H1 (cell line): ENCODE results near the gene BNC2. TPM values are rescaled to one million over a fixed set of nuclear protein-coding genes. Genes with fewer than 3 reads are reported as not detected.

Source experiments
- CTCF ChIA-PET: fragments of 300-600 bp; sonication (Branson Sonifier 250); formaldehyde crosslinking; loops from one replicate; lab custom pipeline; 2021; ENCODE audit not compliant: partially characterized antibody; lab: Charles Lee
- POLR2A ChIA-PET: fragments of 300-600 bp; sonication (Branson Sonifier 250); formaldehyde crosslinking; loops from one replicate; lab custom pipeline; 2021; ENCODE audit warnings: inconsistent platforms; ENCODE audit not compliant: partially characterized antibody; lab: Charles Lee
- DNase-seq, 2 experiments: peaks; one replicate each; pipeline versions ENCODE4 v3.0.0 to v3.0.0-alpha.2; 2010 to 2022; ENCODE audit warnings: low spot score in 2 of 2, low read depth in 1 of 2, mixed read lengths in 1 of 2
- FAIRE-seq: peaks from 2 replicates; lab custom pipeline; 2011; peaks lifted over from hg19 to GRCh38; lab: Jason Lieb, UNC
- H2AFZ ChIP-seq: 2 replicates; pipeline ENCODE4 v1.8.1; 2012; ENCODE audit warnings: low read length, inconsistent platforms
- H2AK5ac ChIP-seq: 2 replicates; pipeline ENCODE4 v1.6.1; 2013; ENCODE audit warnings: low read depth, low read length
- H2BK120ac ChIP-seq: replicated peaks from 2 replicates; pipeline ENCODE3; 2013; ENCODE audit warnings: low read depth, low read length, inconsistent platforms
- H2BK12ac ChIP-seq: 2 replicates; pipeline ENCODE4 v1.6.1; 2013; ENCODE audit warnings: low read depth, low read length
- H2BK15ac ChIP-seq: 2 replicates; pipeline ENCODE4 v1.6.1; 2013; ENCODE audit warnings: low read length
- H2BK20ac ChIP-seq: 2 replicates; pipeline ENCODE4 v1.6.1; 2013; ENCODE audit warnings: low read length
- H2BK5ac ChIP-seq: 2 replicates; pipeline ENCODE4 v1.6.1; 2013; ENCODE audit warnings: low read depth, low read length
- H3K14ac ChIP-seq: 2 replicates; pipeline ENCODE4 v1.6.1; 2013; ENCODE audit warnings: inconsistent platforms; ENCODE audit not compliant: insufficient read length
- H3K18ac ChIP-seq: 2 replicates; pipeline ENCODE4 v1.6.1; 2013; ENCODE audit warnings: low read length; ENCODE audit errors: extremely low read depth
- H3K23ac ChIP-seq: 2 replicates; pipeline ENCODE4 v1.6.1; 2013; ENCODE audit warnings: inconsistent platforms; ENCODE audit not compliant: insufficient read length
- H3K23me2 ChIP-seq: 2 replicates; pipeline ENCODE4 v1.6.1; 2013; ENCODE audit warnings: low read depth, low read length
- H3K27ac ChIP-seq: 2 replicates; pipeline ENCODE4 v1.6.1; 2011; ENCODE audit warnings: low read depth, low read length, inconsistent platforms
- H3K27me3 ChIP-seq, 4 experiments: replicated peaks in 1 of 4; 1 replicate in 1 of 4; 2 replicates in 3 of 4; pipeline versions ENCODE4 v1.6.1 to v1.8.1; 2011 to 2013; ENCODE audit warnings: low read length in 3 of 4, mild to moderate bottlenecking in 3 of 4, inconsistent platforms in 2 of 4, mixed read lengths in 2 of 4, moderate library complexity in 1 of 4; ENCODE audit not compliant: control insufficient read depth in 3 of 4, insufficient read depth in 3 of 4; ENCODE audit errors: extremely low read depth in 1 of 4
- H3K36me3 ChIP-seq, 4 experiments: 2 replicates each; pipeline versions ENCODE4 v1.6.1 to v1.8.1; 2011 to 2013; ENCODE audit warnings: mild to moderate bottlenecking in 4 of 4, low read length in 3 of 4, moderate library complexity in 2 of 4, control low read depth in 1 of 4, inconsistent platforms in 1 of 4; ENCODE audit not compliant: insufficient read depth in 4 of 4, control insufficient read depth in 2 of 4
- H3K4ac ChIP-seq: replicated peaks from 2 replicates; pipeline ENCODE3; 2013; ENCODE audit warnings: low read length, low read depth, mixed read lengths, inconsistent platforms; ENCODE audit not compliant: insufficient read length
- H3K4me1 ChIP-seq, 4 experiments: replicated peaks in 1 of 4; 1 replicate in 1 of 4; 2 replicates in 3 of 4; pipeline versions ENCODE4 v1.6.1 to v1.8.1; 2011 to 2013; ENCODE audit warnings: low read length in 3 of 4, inconsistent platforms in 2 of 4, mixed read lengths in 1 of 4; ENCODE audit not compliant: insufficient read depth in 4 of 4, control insufficient read depth in 3 of 4
- H3K4me2 ChIP-seq, 2 experiments: 2 replicates each; pipeline versions ENCODE4 v1.6.1 to v1.8.1; 2011 to 2013; ENCODE audit warnings: low read depth in 2 of 2, low read length in 2 of 2, control low read depth in 1 of 2, inconsistent platforms in 1 of 2, mild to moderate bottlenecking in 1 of 2; ENCODE audit not compliant: insufficient read depth in 1 of 2
- H3K4me3 ChIP-seq, 4 experiments: fragments of 200-600, 300-600 bp in 1 of 4; sonication (generic), shearing (Covaris generic), sonication (Bioruptor Twin) in 1 of 4; 2 replicates each; pipeline versions ENCODE4 v1.5.1 to v1.8.1; 2011 to 2016; ENCODE audit warnings: low read length in 4 of 4, low read depth in 3 of 4, control low read depth in 2 of 4, inconsistent platforms in 2 of 4, mild to moderate bottlenecking in 2 of 4, mixed read lengths in 1 of 4, moderate library complexity in 1 of 4; ENCODE audit not compliant: insufficient read depth in 2 of 4; ENCODE audit errors: extremely low read depth in 1 of 4
- H3K56ac ChIP-seq: replicated peaks from 2 replicates; pipeline ENCODE3; 2013; ENCODE audit warnings: low read depth, mild to moderate bottlenecking, mixed read lengths, low read length, inconsistent platforms; ENCODE audit not compliant: insufficient read length
- H3K79me1 ChIP-seq: 2 replicates; pipeline ENCODE4 v1.6.1; 2013; ENCODE audit warnings: low read depth, low read length, control low read depth
- H3K79me2 ChIP-seq, 2 experiments: 2 replicates each; pipeline versions ENCODE4 v1.6.1 to v1.8.1; 2012 to 2013; ENCODE audit warnings: low read length in 2 of 2, mild to moderate bottlenecking in 2 of 2, inconsistent platforms in 1 of 2; ENCODE audit not compliant: insufficient read depth in 2 of 2, control insufficient read depth in 1 of 2
- H3K9ac ChIP-seq, 4 experiments: replicated peaks in 1 of 4; 1 replicate in 1 of 4; 2 replicates in 3 of 4; pipeline versions ENCODE4 v1.6.1 to v1.8.1; 2011 to 2013; ENCODE audit warnings: low read depth in 3 of 4, low read length in 3 of 4, control low read depth in 2 of 4, mild to moderate bottlenecking in 2 of 4, moderate library complexity in 2 of 4, inconsistent platforms in 1 of 4; ENCODE audit errors: extremely low read depth in 1 of 4
- H3K9me3 ChIP-seq, 2 experiments: 2 replicates each; pipeline versions ENCODE4 v1.6.1 to v1.8.1; 2012 to 2013; ENCODE audit warnings: mild to moderate bottlenecking in 2 of 2, moderate library complexity in 2 of 2, control low read depth in 1 of 2, inconsistent platforms in 1 of 2, low read depth in 1 of 2, low read length in 1 of 2, mixed read lengths in 1 of 2; ENCODE audit not compliant: insufficient read depth in 2 of 2
- H4K20me1 ChIP-seq, 2 experiments: replicated peaks in 1 of 2; 2 replicates each; pipeline versions ENCODE3 to v1.8.1; 2011 to 2013; ENCODE audit warnings: inconsistent platforms in 2 of 2, low read length in 2 of 2, mild to moderate bottlenecking in 1 of 2; ENCODE audit not compliant: insufficient read depth in 2 of 2, control insufficient read depth in 1 of 2
- H4K5ac ChIP-seq: 2 replicates; pipeline ENCODE4 v1.6.1; 2013; ENCODE audit warnings: low read length, low read depth, mixed read lengths, inconsistent platforms; ENCODE audit not compliant: insufficient read length
- H4K8ac ChIP-seq: 2 replicates; pipeline ENCODE4 v1.8.0; 2013; ENCODE audit warnings: mild to moderate bottlenecking, moderate library complexity, low read length, inconsistent platforms; ENCODE audit not compliant: insufficient read depth; ENCODE audit errors: extremely low read depth
- H4K91ac ChIP-seq: replicated peaks from 2 replicates; pipeline ENCODE3; 2013; ENCODE audit warnings: low read length, mixed read lengths, inconsistent platforms; ENCODE audit not compliant: insufficient read length
- CTCF ChIP-seq, 3 experiments: IDR thresholded peaks; 1 replicate in 2 of 3; 2 replicates in 1 of 3; pipeline versions ENCODE4 v1.5.1 to v1.6.1; 2011; ENCODE audit warnings: low read length in 3 of 3, mild to moderate bottlenecking in 3 of 3, inconsistent platforms in 2 of 3, low read depth in 1 of 3, moderate library complexity in 1 of 3; ENCODE audit not compliant: insufficient read depth in 1 of 3; ENCODE audit errors: control extremely low read depth in 1 of 3
- WGBS, 2 experiments: shearing (Covaris generic) in 1 of 2; methylation state at CpG; one replicate each; pipeline versions ENCODE4 v1.1.6 to v1.1.7; 2013 to 2015; ENCODE audit warnings: low lambda C conversion rate in 2 of 2, mixed read lengths in 2 of 2, inconsistent platforms in 1 of 2, low coverage in 1 of 2, missing lambda C conversion rate in 1 of 2; ENCODE audit not compliant: insufficient replicate concordance in 2 of 2, insufficient coverage in 1 of 2, insufficient read length in 1 of 2; ENCODE audit errors: extremely low coverage in 1 of 2, missing lambda C conversion rate in 1 of 2; 5-methylcytosine and 5-hydroxymethylcytosine counted together
- polyA plus RNA-seq, 7 experiments: library from polyadenylated mRNA; depleted of rRNA in 3 of 7; stranded (reverse) in 5 of 7; unstranded in 2 of 7; fragments of >200 nt in 5 of 7; fragments of 200-250 nt in 2 of 7; gene quantifications; 1 replicate in 5 of 7; 2 replicates in 1 of 7; 4 replicates in 1 of 7; pipeline versions ENCODE4 v1.2.1 to v1.2.3, GENCODE V29; 2011 to 2013; ENCODE audit warnings: missing spikeins in 2 of 7, mixed read lengths in 2 of 7
- total RNA-seq: library from RNA; stranded (reverse); fragmentation: NEBNext Ultra II Directional; extraction: Animal tissue kit (Norgen Biotek cat#: 25700); gene quantifications from 2 replicates; pipeline ENCODE4 v1.2.1, GENCODE V29; 2021

BNC2 gene
- total and polyA plus RNA-seq, 2 of the 8 experiments (the other 6 are each of a cell fraction or from before 2014, with no cell fraction given), result 16.0 to 26.8 TPM

- no peak overlapping the region for H2AFZ ChIP-seq
- H3K4me3 ChIP-seq, result no peak overlapping the region; a peak in 1 of 8 replicates
- no peak overlapping the region for H2BK15ac ChIP-seq
- H3K14ac ChIP-seq, result no peak overlapping the region
- H3K9ac ChIP-seq, result no peak overlapping the region
- no peak overlapping the region for H4K8ac ChIP-seq
- peaks cover 0 to 11% of the 10 kb centered on the region in 2 experiments; a peak in 3 of 4 replicates for H3K79me2 ChIP-seq
- no peaks in the 10 kb centered on the region for H3K23me2 ChIP-seq
- no peak overlapping the region for H3K27ac ChIP-seq
- no peak overlapping the region for H2BK12ac ChIP-seq
- ChIA-PET POLR2A (interaction anchor here (0.7 kb wide), 1 partner anchor 9 kb away, joined by 3 read pairs; no protein-coding TSS in a partner anchor), CTCF (no interaction called here)
- FAIRE-seq (peak; percentile 74), DNase-seq (no peak)
- peak overlapping the region; percentile 25 to 28; a peak in 3 of 4 replicates for H3K4me2 ChIP-seq
- H2BK120ac ChIP-seq, result no peak overlapping the region
- H3K9me3 ChIP-seq, result no peaks in the 10 kb centered on the region
- H2BK20ac ChIP-seq, result no peak overlapping the region; the same call in 1 of the 2 replicates
- no peaks in the 10 kb centered on the region for H4K20me1 ChIP-seq
- H4K91ac ChIP-seq, result no peak overlapping the region
- H3K23ac ChIP-seq, result no peak overlapping the region
- no peak overlapping the region for H2AK5ac ChIP-seq
- no peak overlapping the region for H3K56ac ChIP-seq
- no peaks in the 10 kb centered on the region for H3K36me3 ChIP-seq
- no peak overlapping the region for H3K18ac ChIP-seq
- H4K5ac ChIP-seq, result no peak overlapping the region
- H2BK5ac ChIP-seq, result no peak overlapping the region
- H3K27me3 ChIP-seq, result no peaks in the 10 kb centered on the region
- no peaks in the 10 kb centered on the region for H3K79me1 ChIP-seq
- peaks cover 5 to 26% (median 20%) of the 10 kb centered on the region in 4 experiments; a peak in 5 of 7 replicates for H3K4me1 ChIP-seq
- no peak overlapping the region for H3K4ac ChIP-seq
- 50% methylated on average over 4 of the region's 4 CpGs; no CpG with 5 or more reads in 1 of the 2 experiments for WGBS, 2 experiments
- no peak for TF ChIP-seq CTCF (IDR thresholded peaks at IDR 0.05; ENCODE audit: control extremely low read depth in 1 of 3, insufficient read depth in 1 of 3, low read depth in 1 of 3, low read length in 3 of 3)
Observed at GRCh38 chr9:16652582-16652981, 217.9 kb downstream of the BNC2 start.
